GM18505 (cell line): ENCODE results near the gene ATG7.

Source experiments
- ATAC-seq: cut with Tn5 transposase; IDR thresholded peaks from one replicate; pipeline ENCODE4 v1.9.1; 2021; ENCODE audit not compliant: unreplicated experiment
- POLR2A ChIP-seq: IDR thresholded peaks from 4 replicates; pipeline ENCODE4 v1.6.1; 2011; ENCODE audit warnings: borderline replicate concordance; ENCODE audit not compliant: insufficient read depth, insufficient read length; ENCODE audit errors: extremely low read depth

ATG7 gene

GRCh38 chr3:11290743-11291680 is 18.8 kb downstream of the ATG7 start:
- peak; percentile 48 for ATAC-seq
- no peak for TF ChIP-seq POLR2A

- no peak for ATAC-seq
- no peak for TF ChIP-seq POLR2A
These were observed 19.6 kb downstream of the ATG7 start for GRCh38 chr3:11291808-11292207.

GRCh38 chr3:11297126-11297525 is 24.9 kb downstream of the ATG7 start:
- ATAC-seq: no peak

DNA sequence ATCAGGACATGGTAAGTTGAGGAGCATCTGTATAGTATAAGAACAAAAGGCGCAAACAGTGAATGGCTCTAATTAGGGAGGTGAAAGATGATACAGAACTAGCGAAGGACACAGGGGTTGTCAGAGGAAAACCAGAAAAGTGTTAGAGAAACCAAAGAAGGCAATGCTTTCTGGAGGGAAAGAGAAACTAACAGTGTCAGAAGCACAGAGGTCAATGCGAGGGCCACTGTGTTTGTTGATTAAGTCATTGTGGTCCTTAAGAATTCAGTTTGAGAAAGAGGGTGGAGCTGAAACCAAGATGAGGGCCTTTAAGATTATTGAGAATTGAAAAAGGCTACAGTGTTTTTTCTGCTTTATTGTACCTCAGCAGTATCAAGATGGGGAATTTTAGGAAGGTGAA is 28.8 kb downstream of the ATG7 start:
- ATAC-seq: peak; percentile 72
- no peak for TF ChIP-seq POLR2A

More at GRCh38 chr3:11297126-11297525, 24.9 kb downstream of the ATG7 start:
- TF ChIP-seq POLR2A: no peak

GRCh38 chr3:11302444-11302843 is 30.2 kb downstream of the ATG7 start:
- TF ChIP-seq POLR2A: no peak
- ATAC-seq: no peak

GRCh38 chr3:11304175-11304574 is 32.0 kb downstream of the ATG7 start:
- no peak for ATAC-seq
- no peak for TF ChIP-seq POLR2A

DNA sequence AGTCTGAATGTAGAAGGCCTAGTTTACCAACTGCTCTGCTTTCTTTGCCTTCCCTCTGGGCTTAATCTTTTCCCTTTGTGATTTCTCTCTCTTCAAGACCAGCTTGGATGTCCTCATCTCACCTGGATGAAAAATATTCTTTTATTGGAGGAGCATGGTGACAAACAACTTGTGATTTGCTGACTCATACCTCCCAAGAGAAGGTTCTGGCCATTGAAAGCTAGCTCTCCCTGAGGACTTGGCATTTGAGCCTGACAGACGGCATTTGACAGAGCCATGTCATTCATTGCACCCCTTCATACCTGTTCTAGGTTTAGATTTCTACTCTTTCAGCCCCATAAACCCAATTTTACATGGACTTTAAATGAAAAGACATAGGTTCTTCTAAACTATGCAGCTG is 33.3 kb downstream of the ATG7 start:
- ATAC-seq: no peak
- TF ChIP-seq POLR2A: no peak

GRCh38 chr3:11306817-11307589 is 34.8 kb downstream of the ATG7 start:
- ATAC-seq: peak; percentile 50

GRCh38 chr3:11307830-11308432 is 35.7 kb downstream of the ATG7 start:
- no peak for TF ChIP-seq POLR2A
- no peak for ATAC-seq

More at GRCh38 chr3:11306817-11307589, 34.8 kb downstream of the ATG7 start:
- TF ChIP-seq POLR2A: no peak

GRCh38 chr3:11310258-11310657 is 38.1 kb downstream of the ATG7 start:
- no peak for TF ChIP-seq POLR2A
- ATAC-seq: no peak

- TF ChIP-seq POLR2A: no peak
These were observed 40.0 kb downstream of the ATG7 start for GRCh38 chr3:11312166-11312565.

DNA sequence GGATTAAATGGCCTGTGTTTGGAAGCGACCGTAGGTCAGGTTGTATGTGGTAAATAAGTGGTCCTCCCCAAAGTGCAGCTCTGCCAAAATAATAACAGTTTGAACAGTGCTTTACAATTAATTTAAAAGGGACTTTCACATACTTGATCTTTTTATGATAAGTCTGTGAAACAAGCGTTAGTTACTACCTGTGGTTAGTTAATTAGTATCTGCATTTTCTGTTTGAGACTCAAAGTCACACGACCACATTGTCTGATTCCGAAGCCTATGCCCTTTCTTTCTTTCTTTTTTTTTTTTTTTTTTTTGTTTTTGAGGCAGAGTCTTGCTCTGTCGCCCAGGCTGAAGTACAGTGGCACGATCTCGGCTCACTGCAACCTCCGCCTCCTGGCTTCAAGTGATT is 45.1 kb downstream of the ATG7 start:
- TF ChIP-seq POLR2A: no peak
- no peak for ATAC-seq

More at GRCh38 chr3:11312166-11312565, 40.0 kb downstream of the ATG7 start:
- no peak for ATAC-seq

DNA sequence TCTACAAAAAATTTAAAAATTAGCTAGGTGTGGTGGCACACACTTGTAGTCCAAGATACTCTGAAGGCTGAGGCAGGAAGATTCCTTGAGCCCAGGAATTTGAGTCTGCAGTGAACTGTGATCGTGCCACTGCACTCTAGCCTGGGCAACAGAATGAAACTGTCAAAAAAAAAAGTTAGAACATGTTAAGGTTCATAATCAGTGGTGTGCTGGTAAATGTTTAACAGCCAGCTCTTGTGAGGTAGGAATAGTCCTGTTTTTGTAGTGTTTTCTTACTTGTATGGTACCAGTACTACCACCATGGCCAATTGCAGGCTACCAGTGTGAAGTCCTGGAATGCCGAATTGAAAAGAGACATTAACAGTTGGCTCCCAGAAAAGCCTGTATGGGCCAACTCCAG is 50.7 kb downstream of the ATG7 start:
- no peak for TF ChIP-seq POLR2A
- no peak for ATAC-seq
